Measurements from ENCODE around the gene WWOX.
A peak's percentile ranks its signal among the peaks of the same experiment; 100 is the strongest.

The WWOX gene

GRCh38 chr16:78984887-78985464 is 885.5 kb downstream of the WWOX start:
- DNase-seq, result peak; percentile 69

GRCh38 chr16:78985716-78986605 is 886.5 kb downstream of the WWOX start:
- DNase-seq, result peak; percentile 29

- DNase-seq, result no peak
These were observed 888.2 kb downstream of the WWOX start for GRCh38 chr16:78987666-78988065.

GRCh38 chr16:78988361-78988969 is 889.0 kb downstream of the WWOX start:
- no peak for DNase-seq

- no peak for DNase-seq
These were observed 890.9 kb downstream of the WWOX start for GRCh38 chr16:78990309-78990701.

GRCh38 chr16:78992001-78992400 is 892.5 kb downstream of the WWOX start:
- DNase-seq, result no peak

- DNase-seq, result no peak
These were observed 893.9 kb downstream of the WWOX start for GRCh38 chr16:78993346-78993745.

- DNase-seq, result no peak
These were observed 894.8 kb downstream of the WWOX start for GRCh38 chr16:78994135-78994745.

- no peak for DNase-seq
These were observed 896.0 kb downstream of the WWOX start for GRCh38 chr16:78995441-78995840.

GRCh38 chr16:78996790-78997189 is 897.3 kb downstream of the WWOX start:
- peak; percentile 35 for DNase-seq

- DNase-seq, result no peak
These were observed 899.4 kb downstream of the WWOX start for GRCh38 chr16:78998879-78999278.

- no peak for DNase-seq
These were observed 901.9 kb downstream of the WWOX start for GRCh38 chr16:79001156-79001967.

GRCh38 chr16:79003026-79003609 is 903.7 kb downstream of the WWOX start:
- no peak for DNase-seq

GRCh38 chr16:79004309-79004708 is 904.9 kb downstream of the WWOX start:
- peak; percentile 71 for DNase-seq

GRCh38 chr16:79005096-79005495 is 905.6 kb downstream of the WWOX start:
- no peak for DNase-seq

- no peak for DNase-seq
These were observed 906.8 kb downstream of the WWOX start for GRCh38 chr16:79006206-79006605.

- no peak for DNase-seq
These were observed 907.3 kb downstream of the WWOX start for GRCh38 chr16:79006765-79007164.

GRCh38 chr16:79007614-79008013 is 908.2 kb downstream of the WWOX start:
- DNase-seq, result no peak

- DNase-seq, result no peak
These were observed 908.8 kb downstream of the WWOX start for GRCh38 chr16:79008036-79008868.

- no peak for DNase-seq
These were observed 909.4 kb downstream of the WWOX start for GRCh38 chr16:79008869-79009179.

GRCh38 chr16:79009896-79010295 is 910.4 kb downstream of the WWOX start:
- DNase-seq, result no peak

- no peak for DNase-seq
These were observed 911.8 kb downstream of the WWOX start for GRCh38 chr16:79011282-79011681.

Measured in femur (tissue), 1 donor.